GM18870 (cell line): Measurements from ENCODE around the gene MEIKIN.

ENCODE experiments used
- ATAC-seq: cut with Tn5 transposase; IDR thresholded peaks from one replicate; pipeline ENCODE4 v1.9.1; 2021; ENCODE audit warnings: moderate library complexity; ENCODE audit not compliant: unreplicated experiment

MEIKIN gene

GRCh38 chr5:131773805-131774204, 171.7 kb downstream of the MEIKIN start:
- no peak for ATAC-seq

DNA sequence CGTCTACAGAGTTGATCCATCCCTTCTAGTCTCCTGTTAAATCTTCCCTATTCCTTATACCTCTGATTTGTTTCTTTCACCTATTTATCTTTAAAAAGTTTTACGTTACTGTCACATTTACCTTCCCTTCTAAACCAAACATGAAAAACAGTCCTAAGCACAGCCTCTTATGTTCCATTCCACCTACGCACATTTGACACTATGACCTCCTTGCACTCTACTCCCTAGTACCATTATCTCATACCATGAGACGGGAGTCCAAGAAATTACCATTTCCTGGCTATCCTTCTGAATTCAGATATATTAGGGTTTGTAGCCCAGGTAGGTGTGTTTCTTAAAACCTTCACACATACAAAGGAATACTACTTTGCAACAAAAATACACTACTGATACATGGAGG, 173.8 kb downstream of the MEIKIN start:
- ATAC-seq: no peak

DNA sequence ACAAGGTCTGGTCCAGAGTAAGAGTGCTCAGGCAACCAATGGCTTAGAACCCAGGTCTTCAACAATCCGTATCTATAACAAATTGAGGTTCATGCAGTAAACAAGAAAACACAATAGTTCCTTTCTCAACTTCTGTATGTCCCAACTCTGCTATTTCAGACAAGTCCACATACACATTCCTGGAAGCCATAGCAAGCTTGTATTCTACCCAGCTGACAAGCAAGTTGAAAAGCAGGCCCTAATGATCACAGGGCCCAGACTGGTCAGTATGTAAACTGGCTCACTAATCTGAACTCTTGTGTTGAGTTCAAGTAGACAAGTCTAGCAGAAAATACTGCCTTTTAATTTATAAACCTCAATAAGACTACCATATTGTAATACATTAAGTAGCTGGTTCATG, 175.5 kb downstream of the MEIKIN start:
- no peak for ATAC-seq

- no peak for ATAC-seq
Measured at GRCh38 chr5:131769336-131769735, 176.1 kb downstream of the MEIKIN start.

- no peak for ATAC-seq
Measured at GRCh38 chr5:131767891-131768290, 177.6 kb downstream of the MEIKIN start.

GRCh38 chr5:131766689-131767088, 178.8 kb downstream of the MEIKIN start:
- no peak for ATAC-seq

DNA sequence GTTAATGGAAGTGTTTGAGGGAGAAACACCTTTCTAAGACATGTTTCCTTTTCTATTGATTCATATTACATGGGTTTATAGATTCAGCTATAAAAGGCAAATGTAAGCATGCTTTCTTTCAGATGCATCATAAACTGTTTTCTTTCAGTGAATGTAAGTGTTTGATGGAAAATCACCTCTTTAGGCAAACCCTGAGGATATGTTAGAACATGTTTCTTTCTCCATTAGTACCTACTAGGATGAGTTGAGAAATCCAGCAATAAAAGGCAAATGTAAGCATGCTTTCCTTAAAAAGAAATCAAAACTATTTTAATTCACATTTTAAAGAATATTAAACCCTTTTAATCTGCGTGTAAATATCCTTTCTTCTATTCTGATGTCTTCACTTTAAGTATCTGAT, 180.2 kb downstream of the MEIKIN start:
- ATAC-seq: no peak

- ATAC-seq: no peak
Measured at GRCh38 chr5:131763968-131764367, 181.5 kb downstream of the MEIKIN start.

GRCh38 chr5:131760793-131761192, 184.7 kb downstream of the MEIKIN start:
- no peak for ATAC-seq

GRCh38 chr5:131759704-131760103, 185.8 kb downstream of the MEIKIN start:
- no peak for ATAC-seq

DNA sequence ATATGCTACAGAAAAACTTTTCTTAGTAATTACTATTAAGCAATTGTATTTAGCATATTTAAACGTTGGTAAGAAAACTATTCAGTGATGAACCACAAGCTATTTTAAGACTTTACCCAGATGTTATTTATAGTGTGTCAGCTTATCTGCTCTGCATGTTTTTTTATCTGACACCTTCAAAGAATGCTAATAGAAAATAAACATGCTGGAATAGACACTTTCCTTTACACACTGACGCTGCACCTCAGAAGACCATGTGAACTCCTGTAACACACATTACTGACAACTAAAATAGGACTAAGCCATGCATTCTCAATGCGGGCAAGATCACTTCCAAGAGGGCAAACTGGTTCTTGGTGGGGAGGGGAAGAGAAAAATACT, 187.0 kb downstream of the MEIKIN start:
- no peak for ATAC-seq

GRCh38 chr5:131757830-131758519, 187.5 kb downstream of the MEIKIN start:
- ATAC-seq: no peak
